IMR-90 (cell line): ENCODE data around the gene CITED2. TPM values are rescaled to one million over a fixed set of nuclear protein-coding genes. Genes with fewer than 3 reads are reported as not detected.

Experiments used
- ATAC-seq: fragments of 200-7000 bp; cut with Tn5 transposase; 2 replicates; pipeline ENCODE4 v1.9.1; 2020; ENCODE audit warnings: low read depth, mild to moderate bottlenecking, moderate library complexity
- BruUV-seq: library from RNA; stranded (reverse); fragments of 400-500 nt; replicated peaks from 2 replicates; lab custom pipeline; 2021; lab: Mats Ljungman, UMichigan
- CTCF ChIA-PET: fragments of 300-600 bp; formaldehyde crosslinking; extraction: SDS; loops from one replicate; lab custom pipeline; 2021; ENCODE audit warnings: antibody characterized with exemption; lab: Yijun Ruan, JAX
- POLR2A ChIA-PET: fragments of 300-600 bp; sonication (Branson Sonifier 250); formaldehyde crosslinking; loops from one replicate; lab custom pipeline; 2022; ENCODE audit warnings: antibody characterized with exemption; ENCODE audit not compliant: unreplicated experiment; lab: Charles Lee
- DNase-seq: peaks from one replicate; pipeline ENCODE4 v3.0.0; 2013
- H2AFZ ChIP-seq: replicated peaks from 2 replicates; pipeline ENCODE3; 2013; ENCODE audit warnings: low read length, mild to moderate bottlenecking; ENCODE audit not compliant: poor library complexity
- H2AK5ac ChIP-seq: 2 replicates; pipeline ENCODE4 v1.6.1; 2013; ENCODE audit warnings: low read depth, low read length, inconsistent platforms
- H2AK9ac ChIP-seq: replicated peaks from 2 replicates; pipeline ENCODE3; 2013; ENCODE audit warnings: mild to moderate bottlenecking, low read depth, low read length, moderate library complexity; ENCODE audit not compliant: poor library complexity
- H2BK120ac ChIP-seq: 2 replicates; pipeline ENCODE4 v1.6.1; 2013; ENCODE audit warnings: low read depth, low read length, inconsistent platforms
- H2BK15ac ChIP-seq: 3 replicates; pipeline ENCODE4 v1.6.1; 2013; ENCODE audit warnings: low read depth, low read length, inconsistent platforms
- H2BK20ac ChIP-seq: 2 replicates; pipeline ENCODE4 v1.6.1; 2013; ENCODE audit warnings: low read depth, mild to moderate bottlenecking, inconsistent platforms, low read length, moderate library complexity
- H2BK5ac ChIP-seq: 2 replicates; pipeline ENCODE4 v1.6.1; 2013; ENCODE audit warnings: mild to moderate bottlenecking, low read depth, low read length, inconsistent platforms; ENCODE audit not compliant: poor library complexity, severe bottlenecking
- H3K14ac ChIP-seq: replicated peaks from 2 replicates; pipeline ENCODE4 v1.6.1; 2013; ENCODE audit warnings: low read depth, low read length, inconsistent platforms
- H3K18ac ChIP-seq: 2 replicates; pipeline ENCODE4 v1.6.1; 2013; ENCODE audit warnings: low read depth, low read length, control low read depth
- H3K23ac ChIP-seq: 2 replicates; pipeline ENCODE4 v1.6.1; 2013; ENCODE audit warnings: low read depth, low read length, inconsistent platforms
- H3K27ac ChIP-seq: 2 replicates; pipeline ENCODE4 v1.5.1; 2013; ENCODE audit warnings: mild to moderate bottlenecking, control low read depth, low read length; ENCODE audit not compliant: insufficient read depth
- H3K27me3 ChIP-seq: 2 replicates; pipeline ENCODE4 v1.6.1; 2013; ENCODE audit warnings: low read length; ENCODE audit not compliant: control insufficient read depth, insufficient read depth
- H3K36me3 ChIP-seq: 2 replicates; pipeline ENCODE4 v1.6.1; 2013; ENCODE audit warnings: low read length, mixed read lengths; ENCODE audit not compliant: control insufficient read depth, insufficient read depth
- H3K4ac ChIP-seq: 2 replicates; pipeline ENCODE4 v1.6.1; 2013; ENCODE audit warnings: low read depth, low read length, inconsistent platforms
- H3K4me1 ChIP-seq: 2 replicates; pipeline ENCODE4 v1.6.1; 2013; ENCODE audit warnings: low read length, mixed read lengths; ENCODE audit not compliant: control insufficient read depth, insufficient read depth
- H3K4me2 ChIP-seq: 2 replicates; pipeline ENCODE4 v1.6.1; 2013; ENCODE audit warnings: low read depth, mild to moderate bottlenecking, control low read depth, low read length, moderate library complexity
- H3K4me3 ChIP-seq: 2 replicates; pipeline ENCODE4 v1.5.1; 2013; ENCODE audit warnings: low read depth, mild to moderate bottlenecking, control low read depth, low read length, moderate library complexity; ENCODE audit not compliant: insufficient read depth
- H3K56ac ChIP-seq: 2 replicates; pipeline ENCODE4 v1.6.1; 2013; ENCODE audit warnings: low read length, inconsistent platforms; ENCODE audit not compliant: insufficient read depth; ENCODE audit errors: extremely low read depth
- H3K79me1 ChIP-seq, 2 experiments: 2 replicates each; pipeline ENCODE4 v1.6.1; 2013; ENCODE audit warnings: low read length in 2 of 2, inconsistent platforms in 1 of 2, low read depth in 1 of 2
- H3K9ac ChIP-seq: 2 replicates; pipeline ENCODE4 v1.6.1; 2013; ENCODE audit warnings: low read depth, low read length, control low read depth
- H3K9me1 ChIP-seq: 2 replicates; pipeline ENCODE4 v1.6.1; 2013; ENCODE audit warnings: low read length, inconsistent platforms; ENCODE audit not compliant: insufficient read depth
- H3K9me3 ChIP-seq: 2 replicates; pipeline ENCODE4 v1.6.1; 2013; ENCODE audit warnings: low read length; ENCODE audit not compliant: control insufficient read depth, insufficient read depth
- H4K20me1 ChIP-seq: 2 replicates; pipeline ENCODE4 v1.6.1; 2013; ENCODE audit warnings: low read length, inconsistent platforms; ENCODE audit not compliant: insufficient read depth
- H4K5ac ChIP-seq: 2 replicates; pipeline ENCODE4 v1.6.1; 2013; ENCODE audit warnings: mild to moderate bottlenecking, low read depth, low read length, control low read depth
- H4K8ac ChIP-seq, 2 experiments: 2 replicates each; pipeline ENCODE4 v1.6.1; 2013; ENCODE audit warnings: low read depth in 2 of 2, low read length in 2 of 2, control low read depth in 1 of 2, inconsistent platforms in 1 of 2
- H4K91ac ChIP-seq: 2 replicates; pipeline ENCODE4 v1.6.1; 2013; ENCODE audit warnings: low read depth, low read length, inconsistent platforms; ENCODE audit not compliant: insufficient read depth
- BHLHE40 ChIP-seq: fragments of 150-350 bp; IDR thresholded peaks from 2 replicates; pipeline ENCODE4 v1.6.1; 2016; ENCODE audit warnings: mild to moderate bottlenecking, low read depth, low read length
- CEBPB ChIP-seq: IDR thresholded peaks from 2 replicates; pipeline ENCODE4 v1.6.1; 2012; ENCODE audit warnings: low read depth, low read length, improper control_type of control experiment
- MXI1 ChIP-seq: IDR thresholded peaks from 2 replicates; pipeline ENCODE4 v1.6.1; 2012; ENCODE audit warnings: low read depth, mild to moderate bottlenecking, low read length, moderate library complexity, borderline replicate concordance
- RCOR1 ChIP-seq: IDR thresholded peaks from 2 replicates; pipeline ENCODE4 v1.6.1; 2012; ENCODE audit warnings: mild to moderate bottlenecking, low read length, improper control_type of control experiment; ENCODE audit not compliant: insufficient replicate concordance
- WGBS, 2 experiments: methylation state at CpG; one replicate each; pipeline versions ENCODE4 v1.1.5 to v1.1.7; 2013; ENCODE audit warnings: missing lambda C conversion rate in 2 of 2; ENCODE audit not compliant: insufficient read length in 1 of 2; ENCODE audit errors: extremely low coverage in 2 of 2; 5-methylcytosine and 5-hydroxymethylcytosine counted together
- dilution Hi-C: fragments of 300-500 bp; cut with HindIII; formaldehyde crosslinking; loops from one replicate; pipeline ENCODE4 v1.14.3; 2018; ENCODE audit warnings: low sequenced_read_pairs; ENCODE audit not compliant: unreplicated experiment
- in situ Hi-C: fragments of 300-500 bp; cut with MboI; formaldehyde crosslinking; loops from 3 replicates; pipeline ENCODE4 v1.14.3; 2019; ENCODE audit warnings: low sequenced_read_pairs, inconsistent platforms, mixed read lengths
- intact Hi-C: fragments of 100-400 bp; cut with micrococcal nuclease; formaldehyde crosslinking; loops from 2 replicates; pipeline ENCODE4 v1.10.0; 2022
- polyA plus RNA-seq, 3 experiments: library from polyadenylated mRNA; depleted of rRNA; stranded (reverse); fragments of >200 nt; gene quantifications; 2 replicates each; pipeline ENCODE4 v1.2.3, GENCODE V29; 2012; ENCODE audit warnings: low replicate concordance in 1 of 3
- total RNA-seq: library from RNA; depleted of rRNA; stranded (reverse); fragments of >200 nt; gene quantifications from 2 replicates; pipeline ENCODE4 v1.2.3, GENCODE V29; 2012
- TF ChIP-seq, protein P1 (sequence below): conservative IDR thresholded peaks from 2 replicates; pipeline ENCODE4 v1.5.1; 2012; ENCODE audit warnings: mild to moderate bottlenecking, low read depth, low read length, improper control_type of control experiment

The CITED2 gene
- total and polyA plus RNA-seq, 2 of the 4 experiments (the other 2 are of a cell fraction): 163 to 483 TPM

DNA sequence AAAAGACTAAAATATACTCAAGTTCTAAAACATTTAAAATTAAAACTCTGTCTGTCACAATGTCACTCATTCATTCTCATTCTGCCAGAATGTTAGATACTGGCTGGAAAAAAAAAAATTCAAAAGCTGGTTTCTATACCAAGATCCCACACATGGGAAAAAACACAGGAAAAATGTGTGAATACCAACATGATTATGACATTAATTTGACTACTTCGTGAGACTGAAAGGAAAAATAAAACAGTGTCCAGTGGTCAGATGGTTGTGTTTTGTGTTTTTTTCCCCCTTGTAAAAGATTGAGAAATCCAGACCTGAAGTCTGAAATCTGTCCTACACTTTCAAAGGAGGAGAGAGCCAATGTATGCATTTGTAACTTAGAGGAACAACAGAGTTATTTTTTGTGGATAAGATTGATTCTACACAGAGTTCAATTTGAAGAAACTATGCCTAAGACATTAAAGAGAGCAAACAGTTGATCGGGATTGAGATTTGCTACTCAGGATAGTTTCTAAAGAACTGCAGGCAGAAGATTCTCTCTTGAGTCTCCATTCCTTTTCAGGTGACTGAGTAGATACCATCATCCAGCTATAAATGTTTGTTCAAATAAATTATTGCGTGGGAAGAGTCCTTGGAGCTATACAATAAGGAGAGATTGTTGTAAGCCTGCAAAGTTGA, 43.5 kb downstream of the CITED2 start:
- Histone ChIP-seq H3K36me3 (no peaks in the 10 kb centered on the region), H3K14ac (no peak overlapping the region), H2BK5ac (no peak overlapping the region), H2BK120ac (no peak overlapping the region), H3K18ac (no peak overlapping the region), H3K79me1 (no peaks in the 10 kb centered on the region), H3K27ac (no peak overlapping the region), H2BK20ac (no peak overlapping the region), H3K9me1 (no peaks in the 10 kb centered on the region), H3K4me3 (no peak overlapping the region), H2AK5ac (no peak overlapping the region), H3K4me1 (peaks cover 4% of the 10 kb centered on the region), H2AK9ac (no peak overlapping the region), H3K4me2 (no peak overlapping the region), H4K8ac (no peak overlapping the region), H3K9ac (no peak overlapping the region), H4K91ac (no peak overlapping the region), H3K9me3 (no peaks in the 10 kb centered on the region), H3K4ac (no peak overlapping the region), H3K23ac (no peak overlapping the region), H2BK15ac (no peak overlapping the region), H3K27me3 (no peaks in the 10 kb centered on the region), H4K20me1 (no peaks in the 10 kb centered on the region), H2AFZ (no peak overlapping the region), H3K56ac (no peak overlapping the region), H4K5ac (no peak overlapping the region)
- no CpG with 5 or more reads among the region's 3 CpGs for WGBS, 2 experiments
- in situ Hi-C loops (no loop called here), intact Hi-C loops (no loop called here), dilution Hi-C loops (no loop called here)
- no peak for ATAC-seq
- BruUV-seq: no TSS peak
- peak; percentile 10 for DNase-seq
- POLR2A ChIA-PET: no interaction called here
- no peak for TF ChIP-seq CEBPB
- TF ChIP-seq, protein P1, sequence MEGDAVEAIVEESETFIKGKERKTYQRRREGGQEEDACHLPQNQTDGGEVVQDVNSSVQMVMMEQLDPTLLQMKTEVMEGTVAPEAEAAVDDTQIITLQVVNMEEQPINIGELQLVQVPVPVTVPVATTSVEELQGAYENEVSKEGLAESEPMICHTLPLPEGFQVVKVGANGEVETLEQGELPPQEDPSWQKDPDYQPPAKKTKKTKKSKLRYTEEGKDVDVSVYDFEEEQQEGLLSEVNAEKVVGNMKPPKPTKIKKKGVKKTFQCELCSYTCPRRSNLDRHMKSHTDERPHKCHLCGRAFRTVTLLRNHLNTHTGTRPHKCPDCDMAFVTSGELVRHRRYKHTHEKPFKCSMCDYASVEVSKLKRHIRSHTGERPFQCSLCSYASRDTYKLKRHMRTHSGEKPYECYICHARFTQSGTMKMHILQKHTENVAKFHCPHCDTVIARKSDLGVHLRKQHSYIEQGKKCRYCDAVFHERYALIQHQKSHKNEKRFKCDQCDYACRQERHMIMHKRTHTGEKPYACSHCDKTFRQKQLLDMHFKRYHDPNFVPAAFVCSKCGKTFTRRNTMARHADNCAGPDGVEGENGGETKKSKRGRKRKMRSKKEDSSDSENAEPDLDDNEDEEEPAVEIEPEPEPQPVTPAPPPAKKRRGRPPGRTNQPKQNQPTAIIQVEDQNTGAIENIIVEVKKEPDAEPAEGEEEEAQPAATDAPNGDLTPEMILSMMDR: no peak
- no peak for TF ChIP-seq BHLHE40
- TF ChIP-seq MXI1: no peak
- no peak for TF ChIP-seq RCOR1
- CTCF ChIA-PET: no interaction called here
